ENCODE measurements around the gene STC2. TPM values are rescaled to one million over a fixed set of nuclear protein-coding genes. Genes with fewer than 3 reads are reported as not detected.

The STC2 gene
- total RNA-seq, 1 donor from 2014 or later, result 9.5 TPM

DNA sequence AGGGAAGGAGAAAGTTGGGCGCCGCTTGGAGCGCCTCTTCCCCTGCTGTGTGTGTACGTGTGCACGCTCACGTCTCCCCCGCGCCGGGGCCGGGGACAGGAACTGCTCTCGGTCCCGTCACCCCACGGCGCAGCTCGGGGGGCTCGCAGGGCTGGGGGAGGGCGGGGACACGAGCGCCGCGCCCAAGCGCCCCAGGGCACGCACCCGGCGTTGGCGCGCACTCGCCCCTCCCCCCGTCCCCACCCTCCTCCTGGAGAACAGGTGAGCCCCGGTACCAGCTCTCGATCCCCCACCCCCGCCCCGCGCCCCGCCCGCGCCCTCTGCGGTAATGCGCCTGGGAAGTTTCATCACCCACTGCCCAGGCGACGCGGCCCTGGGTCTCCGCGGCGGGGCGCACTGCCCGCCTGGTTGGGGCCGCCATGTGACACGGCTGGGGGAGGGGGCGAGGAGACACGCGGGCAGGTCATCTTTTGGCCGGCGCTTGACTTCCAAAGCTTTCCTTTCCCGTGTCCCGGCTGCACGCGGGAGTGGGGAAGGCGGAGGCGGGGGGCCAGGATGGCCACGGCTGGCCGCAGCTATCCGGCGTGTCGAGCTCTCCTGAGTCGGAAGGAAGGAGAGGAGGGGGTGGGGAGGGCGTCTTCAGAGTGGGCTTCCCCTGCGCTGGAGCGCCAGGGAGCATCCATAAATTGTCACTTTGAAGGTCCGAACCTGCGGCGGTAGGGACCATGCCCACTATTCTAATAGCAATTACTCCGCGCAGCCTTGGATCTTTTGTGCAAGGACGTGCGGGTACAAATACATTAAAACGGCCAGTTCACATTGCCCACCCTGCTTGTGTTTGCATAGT lies 1.5 kb upstream of the STC2 start:
- intact Hi-C loops (cut with micrococcal nuclease), result loop anchor here (5.0 kb wide), 4 partner anchors 92 to 1942 kb away; partner anchors contain the start of genes BOD1, NKX2-5 and NPM1

DNA sequence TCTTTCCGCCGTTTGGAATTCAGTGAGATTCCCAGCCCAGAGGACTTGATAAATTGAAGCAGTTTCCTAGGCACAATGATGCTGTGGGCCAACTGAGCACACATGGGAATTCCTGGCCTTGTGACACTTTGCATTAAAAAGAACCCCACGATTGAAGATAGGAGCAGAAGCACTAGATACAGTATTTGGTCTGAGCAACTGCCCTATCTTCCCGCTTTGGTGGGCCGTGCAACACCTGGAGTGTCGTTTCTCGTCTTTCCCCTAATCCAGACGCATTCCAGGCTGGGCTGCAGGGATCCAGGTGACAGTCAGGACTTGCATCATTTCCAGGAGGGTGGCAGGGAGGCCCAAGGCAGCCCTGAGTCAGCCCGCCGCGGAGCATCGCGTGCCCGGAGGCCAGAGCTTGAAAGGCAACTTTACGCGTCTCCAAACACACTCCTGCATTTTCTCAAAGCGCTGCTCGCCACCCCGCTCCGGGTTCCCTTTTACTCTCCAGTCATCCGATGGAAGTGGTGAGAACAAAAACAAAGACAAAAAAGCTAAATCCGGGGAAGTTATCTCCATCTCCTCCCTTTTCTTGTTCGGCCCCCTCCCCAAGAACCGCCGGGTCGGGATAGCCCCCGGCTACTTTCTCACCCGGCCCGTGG lies 753 bp upstream of the STC2 start:
- intact Hi-C loops (cut with micrococcal nuclease), result loop anchor here (1.0 to 5.0 kb wide), 6 partner anchors 35 to 1942 kb away; partner anchors contain the start of genes BOD1, NKX2-5 and NPM1

DNA sequence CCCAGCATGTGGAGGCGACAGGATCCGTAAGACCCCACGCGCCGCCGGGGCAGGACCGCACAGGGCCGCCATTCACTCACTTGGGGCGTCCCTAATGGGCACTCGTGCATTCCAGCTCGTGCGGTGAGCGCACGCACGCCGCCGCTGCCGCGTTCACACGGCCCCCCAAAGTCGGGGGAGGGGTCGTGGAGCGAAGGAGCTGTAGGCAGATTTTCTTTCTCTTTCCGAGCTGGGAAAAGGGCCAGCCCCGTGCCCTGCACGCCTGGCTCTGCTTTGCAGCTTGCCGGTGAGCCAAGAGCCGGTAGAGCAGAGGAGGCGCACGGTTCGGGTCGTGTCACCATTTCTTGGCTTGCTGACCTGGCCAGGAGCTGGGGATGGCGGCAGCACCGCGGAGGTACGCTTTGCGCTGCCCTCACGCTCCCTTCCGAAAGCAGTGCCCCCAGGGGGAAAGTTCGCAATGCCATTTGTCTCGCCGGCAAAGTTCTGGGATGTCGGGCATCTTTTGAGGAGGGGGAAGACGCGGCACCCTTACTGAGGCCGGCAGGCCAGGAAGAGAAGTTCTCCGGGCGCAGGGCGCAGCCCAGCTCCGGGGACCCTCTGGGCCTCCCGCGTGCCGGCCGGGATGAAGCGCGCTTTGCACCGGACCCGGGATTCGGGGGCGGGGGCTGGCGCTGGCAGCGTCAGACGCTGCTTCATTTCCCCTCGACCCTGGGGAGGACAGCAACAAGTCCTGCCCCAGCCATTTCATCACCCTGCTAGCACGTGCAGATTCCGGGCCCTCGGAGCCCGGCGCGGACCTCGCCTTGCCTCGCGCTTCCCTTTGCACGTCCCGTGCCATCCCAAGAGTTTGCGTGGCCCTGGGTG lies 898 bp downstream of the STC2 start:
- intact Hi-C loops (cut with micrococcal nuclease), result loop anchor here (5.0 kb wide), 3 partner anchors 90 to 1940 kb away; partner anchors contain the start of genes BOD1, NKX2-5 and NPM1

DNA sequence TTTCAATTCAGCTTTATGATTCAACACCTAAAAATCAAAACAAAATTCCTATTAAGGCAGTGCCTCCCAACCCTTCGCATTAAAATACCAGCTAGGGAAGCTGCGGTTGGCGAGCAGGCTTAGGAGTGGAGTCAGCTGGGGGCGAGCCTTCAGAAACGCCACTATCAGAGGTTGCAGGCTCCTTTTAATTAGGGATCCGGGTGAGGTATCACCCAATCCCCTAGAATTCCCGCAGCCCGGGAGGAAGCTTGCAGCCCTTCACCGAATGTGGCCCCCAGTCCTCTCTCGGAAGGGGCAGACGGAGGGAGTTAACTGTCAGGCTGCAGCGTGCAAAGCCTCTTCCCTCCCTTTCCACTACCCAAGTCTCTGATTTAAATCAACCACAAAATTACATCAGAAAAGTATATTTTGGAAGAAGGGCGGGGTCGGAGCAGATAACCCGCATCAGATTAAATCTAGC lies 1.7 kb downstream of the STC2 start:
- intact Hi-C loops (cut with micrococcal nuclease), result loop anchor here (5.0 kb wide), 3 partner anchors 89 to 1939 kb away; partner anchors contain the start of genes BOD1, NKX2-5 and NPM1

DNA sequence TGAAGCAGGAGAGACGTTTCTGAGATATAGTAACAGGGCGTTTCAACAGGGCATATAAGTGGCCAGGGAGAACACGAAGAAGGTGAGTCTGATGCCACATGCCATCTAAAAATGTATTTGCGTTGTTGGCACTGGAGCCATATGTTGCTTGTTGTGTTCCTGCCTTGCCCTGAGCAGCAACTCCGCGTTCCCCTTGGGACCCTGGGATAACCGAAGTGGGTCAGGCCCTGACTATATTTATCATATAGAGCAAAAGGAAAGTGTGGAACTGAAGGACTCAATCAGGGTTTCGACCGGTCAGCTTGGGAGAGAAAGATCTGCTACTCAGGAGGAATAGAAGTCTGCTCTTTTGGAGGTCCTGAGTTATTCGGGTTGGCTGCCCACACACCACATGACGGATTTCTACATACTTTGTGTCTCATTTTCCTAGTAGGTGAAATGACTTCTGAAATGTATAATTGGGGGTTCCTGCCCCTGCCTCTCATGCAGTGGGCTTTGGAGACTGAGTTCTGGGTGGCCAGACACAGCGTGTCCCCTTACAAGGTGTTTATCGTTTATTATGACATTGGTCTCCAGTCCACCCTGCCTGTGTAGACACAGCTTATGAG lies 3.0 kb downstream of the STC2 start:
- intact Hi-C loops (cut with micrococcal nuclease), result loop anchor here (5.0 kb wide), 3 partner anchors 88 to 1938 kb away; partner anchors contain the start of genes BOD1, NKX2-5 and NPM1

DNA sequence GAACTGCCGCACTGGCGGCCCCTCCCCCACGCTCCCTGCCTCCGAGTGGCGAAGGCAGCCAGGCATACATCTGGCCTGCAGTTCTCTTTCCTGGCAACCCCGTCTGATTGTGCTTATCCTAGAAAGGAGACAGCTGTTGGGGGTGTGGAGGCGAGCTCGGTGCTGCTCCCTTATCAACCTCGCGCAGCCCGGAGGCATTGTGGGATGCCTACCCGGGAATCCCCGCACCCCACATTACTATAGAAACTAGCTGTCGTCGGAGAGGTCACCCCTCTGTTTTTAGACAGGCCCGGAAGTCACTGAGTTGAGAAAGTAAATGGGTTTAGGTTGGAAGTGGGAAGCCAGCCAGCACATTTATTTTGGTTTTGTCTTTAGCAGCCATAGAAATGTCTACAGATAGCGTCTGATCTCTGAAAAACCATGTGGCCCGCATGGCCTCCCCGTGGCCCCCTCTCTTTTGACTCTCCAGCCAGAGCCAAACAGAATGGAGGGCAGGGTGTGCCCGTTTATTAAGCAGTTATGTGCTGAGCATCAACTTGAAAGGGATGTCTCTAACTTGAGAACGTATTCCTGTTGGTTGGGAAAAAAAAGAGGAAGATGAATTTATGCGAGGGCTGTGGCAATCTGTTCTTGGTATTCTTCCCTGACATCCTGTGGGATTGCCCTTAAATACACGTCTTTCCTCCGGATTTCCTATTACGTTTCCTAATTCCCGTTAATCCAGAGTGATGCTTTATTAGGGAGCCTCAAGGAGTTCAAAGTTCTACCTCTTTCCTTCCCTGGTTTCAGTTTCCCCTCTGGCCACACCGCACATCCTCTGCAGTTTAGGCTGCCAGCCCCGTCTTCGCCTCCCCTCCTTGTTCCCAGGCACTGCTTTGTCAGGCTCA lies 3.9 kb downstream of the STC2 start:
- intact Hi-C loops (cut with micrococcal nuclease), result loop anchor here (5.0 kb wide), 3 partner anchors 87 to 1937 kb away; partner anchors contain the start of genes BOD1, NKX2-5 and NPM1

DNA sequence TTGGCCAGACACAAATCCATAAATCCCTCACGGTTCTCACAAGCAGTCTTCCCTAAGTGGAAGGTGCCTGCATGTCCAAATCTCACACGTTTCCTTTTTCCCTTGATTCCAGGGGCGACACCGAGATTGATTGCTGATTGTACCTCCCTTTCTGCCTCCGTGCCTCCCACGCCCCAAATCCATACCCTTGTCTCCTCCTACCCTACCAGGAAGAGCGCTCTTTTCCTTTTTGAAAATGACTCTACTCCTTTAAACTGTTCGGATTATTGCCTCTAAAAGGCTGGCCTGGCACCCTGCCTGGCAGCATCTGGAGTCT lies 4.5 kb downstream of the STC2 start:
- intact Hi-C loops (cut with micrococcal nuclease), result no loop called here

DNA sequence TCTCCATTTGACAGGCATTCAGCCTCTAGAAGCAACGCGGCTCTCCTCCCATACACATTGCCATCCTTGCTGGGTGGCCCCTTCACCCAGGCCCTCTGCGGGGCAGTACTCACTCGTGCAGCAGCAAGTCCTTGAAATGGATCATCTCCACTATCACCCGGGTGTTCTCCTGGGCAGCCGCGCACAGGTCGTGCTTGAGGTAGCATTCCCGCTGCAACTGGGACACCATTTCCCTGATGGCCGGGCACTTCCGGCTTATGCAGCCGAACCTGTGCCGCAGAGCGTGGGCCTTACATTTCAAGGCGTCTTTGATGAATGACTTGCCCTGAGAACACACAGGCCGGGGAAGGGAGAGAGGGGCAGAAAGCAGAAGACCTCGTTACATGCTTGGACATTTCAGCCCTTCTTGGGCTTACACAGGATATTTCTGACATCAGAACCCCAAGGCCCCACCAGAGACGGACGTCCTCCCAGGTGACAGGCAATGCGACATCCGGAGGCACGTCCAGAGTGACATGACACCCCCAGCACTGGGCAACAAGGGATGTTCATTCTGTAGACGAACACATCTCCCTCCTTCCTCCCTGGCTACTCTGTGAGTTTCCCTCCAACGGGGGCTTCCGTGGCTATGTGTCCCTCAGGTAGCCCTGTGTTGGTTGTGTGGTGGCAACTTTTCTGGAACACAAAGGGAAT lies 5.0 kb downstream of the STC2 start:
- intact Hi-C loops (cut with micrococcal nuclease), result no loop called here

DNA sequence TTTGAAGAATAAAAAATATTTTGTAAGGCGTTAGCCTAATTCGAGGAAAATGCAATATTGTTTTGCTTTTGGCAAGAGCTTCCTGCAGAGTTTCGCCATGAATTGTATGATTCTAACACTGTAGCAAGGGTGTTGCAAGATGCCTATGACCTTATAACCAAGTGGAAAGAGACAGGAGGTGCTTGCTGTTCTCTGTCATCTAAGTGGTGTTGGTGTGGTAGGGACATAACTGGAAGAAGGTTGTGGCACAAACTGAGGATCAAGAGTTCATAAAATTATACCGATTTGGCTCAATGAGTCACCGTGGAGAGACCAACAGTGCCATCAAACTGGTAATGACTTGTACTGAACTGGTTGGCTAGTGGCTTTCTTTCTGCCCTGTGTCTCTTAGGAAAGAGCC lies 6.3 kb downstream of the STC2 start:
- intact Hi-C loops (cut with micrococcal nuclease), result no loop called here

DNA sequence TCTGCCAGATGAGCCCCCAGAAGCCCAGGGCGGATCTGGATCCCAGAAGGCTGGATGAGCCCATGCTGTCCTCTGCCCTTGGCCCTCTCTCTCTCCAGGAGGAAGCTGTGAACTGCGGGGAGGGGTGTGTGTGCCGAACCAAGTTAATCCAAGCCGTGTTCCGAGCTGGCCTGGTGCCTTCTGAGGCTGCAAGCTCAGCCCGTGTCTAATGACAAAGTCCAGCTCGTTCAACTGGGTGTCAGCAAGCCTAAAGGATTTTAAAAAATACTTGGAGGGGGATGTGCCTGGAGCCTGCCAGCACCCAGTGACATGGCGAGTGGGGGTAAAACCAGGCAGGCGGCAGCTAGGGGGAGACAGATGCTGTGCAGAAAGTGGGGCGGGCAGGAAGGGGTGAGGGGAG lies 8.0 kb downstream of the STC2 start:
- intact Hi-C loops (cut with micrococcal nuclease), result no loop called here

DNA sequence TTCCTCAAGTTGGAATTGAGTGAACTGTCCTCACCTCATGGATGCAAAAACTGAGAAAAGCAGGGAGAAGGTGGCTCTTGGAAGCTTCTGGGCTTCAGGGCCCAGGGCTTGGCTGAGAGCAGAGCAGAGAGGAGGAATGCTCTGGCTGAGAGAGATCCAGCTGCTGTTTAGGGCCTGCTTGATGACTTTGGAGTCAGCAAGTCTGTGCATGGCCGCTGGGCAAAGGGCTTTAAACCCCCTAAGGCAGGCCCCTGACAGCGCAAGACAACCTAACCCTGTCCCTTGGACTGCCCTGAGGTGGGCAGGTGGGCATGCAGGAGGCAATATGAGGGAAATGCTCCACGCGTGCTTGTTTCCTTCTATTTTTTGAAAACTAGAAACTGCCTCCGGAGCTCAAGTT lies 8.6 kb downstream of the STC2 start:
- intact Hi-C loops (cut with micrococcal nuclease), result no loop called here

DNA sequence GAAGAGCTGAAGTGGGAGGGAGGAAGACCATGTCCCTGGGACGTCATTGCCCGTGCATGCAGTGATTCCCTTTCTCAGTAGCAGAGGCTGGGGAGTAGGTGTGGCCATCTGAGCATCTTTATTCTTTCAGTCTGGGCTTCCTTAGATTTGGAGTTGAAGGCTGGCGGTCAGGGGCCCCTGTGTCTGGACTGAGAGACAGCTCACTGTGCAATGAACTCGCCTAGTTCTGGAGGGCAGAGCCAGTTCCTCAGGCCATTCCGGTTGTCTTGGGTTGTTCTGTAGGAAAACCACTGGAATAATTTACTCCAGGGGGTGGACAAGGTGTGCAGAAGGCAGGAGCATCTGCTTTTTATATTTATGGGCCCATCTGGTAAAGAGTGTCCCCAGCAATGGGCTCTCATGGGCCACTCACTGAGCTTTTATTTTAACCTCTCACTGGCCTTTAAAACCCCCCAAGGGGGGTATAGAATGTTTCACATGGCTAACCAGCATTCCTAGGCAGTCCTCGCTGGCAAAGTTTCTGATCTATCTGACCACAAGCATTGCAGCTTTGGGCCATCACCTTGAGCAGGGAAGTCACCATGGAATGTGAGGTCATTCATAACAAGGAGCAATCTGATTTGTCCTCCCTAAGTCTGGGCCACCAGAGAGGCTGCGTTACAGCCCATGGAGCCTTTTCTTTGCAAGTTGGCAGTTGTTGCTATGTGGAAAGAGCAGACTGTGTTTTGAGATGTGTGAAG lies 9.2 kb downstream of the STC2 start:
- intact Hi-C loops (cut with micrococcal nuclease), result no loop called here

DNA sequence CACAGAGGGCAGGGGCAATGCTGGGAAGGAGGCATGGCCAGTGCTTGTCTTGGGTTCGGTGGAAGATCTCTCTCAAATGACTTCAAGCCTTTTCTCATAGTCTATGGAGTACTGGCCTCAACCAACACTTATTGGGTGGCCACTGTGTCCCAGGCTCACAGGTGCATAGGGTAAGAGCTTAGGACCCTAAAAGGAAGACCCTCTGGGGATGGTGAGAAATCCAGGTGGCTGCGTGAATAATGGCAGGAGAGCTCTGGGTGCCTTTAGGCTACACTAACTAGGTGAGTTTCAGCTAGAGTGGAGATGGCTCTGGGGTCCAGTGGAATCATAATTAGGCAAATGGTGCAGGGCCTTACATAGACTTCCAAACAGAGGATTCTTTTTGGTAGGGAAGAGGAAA lies 9.9 kb downstream of the STC2 start:
- intact Hi-C loops (cut with micrococcal nuclease), result no loop called here

DNA sequence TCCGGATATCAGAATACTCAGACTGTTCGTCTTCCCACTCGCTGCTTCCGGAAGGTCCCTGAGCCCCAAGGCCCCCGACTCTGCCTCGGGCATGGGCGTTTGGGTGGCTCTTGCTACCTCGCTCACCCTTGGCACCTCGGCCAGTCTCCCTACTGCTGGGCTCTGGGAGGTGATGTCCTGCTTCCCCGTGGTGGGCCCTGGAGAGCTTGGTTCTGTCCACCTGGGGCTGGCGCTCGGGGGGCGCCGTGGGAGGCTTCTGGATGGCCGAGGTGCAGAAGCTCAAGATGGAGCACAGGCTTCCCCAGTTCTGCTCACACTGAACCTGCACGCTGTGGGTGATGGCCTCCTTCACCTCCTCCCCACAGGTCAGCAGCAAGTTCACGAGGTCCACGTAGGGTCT lies 10.4 kb downstream of the STC2 start:
- intact Hi-C loops (cut with micrococcal nuclease), result no loop called here

DNA sequence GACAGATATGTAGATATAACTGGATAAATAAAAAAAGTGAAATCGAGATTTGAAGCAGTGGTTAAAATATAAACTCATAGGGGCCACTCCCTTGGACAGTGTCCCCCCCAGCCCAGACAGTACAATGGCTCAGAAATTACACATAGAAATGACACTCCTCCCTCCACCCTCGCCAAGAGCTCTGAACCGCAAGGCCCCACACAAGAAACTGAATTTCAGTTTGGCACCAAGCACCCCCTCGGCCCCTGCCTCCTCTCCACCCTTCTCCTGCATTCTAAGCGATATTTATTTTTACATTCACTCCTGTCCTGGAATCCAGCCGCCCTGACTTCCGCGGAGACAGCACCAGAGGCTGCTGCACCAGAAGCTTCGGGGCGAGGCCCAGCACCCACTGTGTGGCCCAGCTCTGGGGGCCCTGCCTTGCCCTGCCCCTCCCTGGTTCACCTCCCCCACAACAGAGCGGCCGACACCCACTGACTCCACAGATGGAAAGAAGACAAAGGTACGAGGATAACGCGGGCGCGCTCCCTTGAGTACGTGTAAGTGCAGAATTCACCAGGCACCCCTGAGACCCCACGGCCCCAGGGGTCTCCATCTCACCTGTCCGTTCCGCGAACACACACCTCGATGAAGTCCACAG lies 11.0 kb downstream of the STC2 start:
- intact Hi-C loops (cut with micrococcal nuclease), result no loop called here

DNA sequence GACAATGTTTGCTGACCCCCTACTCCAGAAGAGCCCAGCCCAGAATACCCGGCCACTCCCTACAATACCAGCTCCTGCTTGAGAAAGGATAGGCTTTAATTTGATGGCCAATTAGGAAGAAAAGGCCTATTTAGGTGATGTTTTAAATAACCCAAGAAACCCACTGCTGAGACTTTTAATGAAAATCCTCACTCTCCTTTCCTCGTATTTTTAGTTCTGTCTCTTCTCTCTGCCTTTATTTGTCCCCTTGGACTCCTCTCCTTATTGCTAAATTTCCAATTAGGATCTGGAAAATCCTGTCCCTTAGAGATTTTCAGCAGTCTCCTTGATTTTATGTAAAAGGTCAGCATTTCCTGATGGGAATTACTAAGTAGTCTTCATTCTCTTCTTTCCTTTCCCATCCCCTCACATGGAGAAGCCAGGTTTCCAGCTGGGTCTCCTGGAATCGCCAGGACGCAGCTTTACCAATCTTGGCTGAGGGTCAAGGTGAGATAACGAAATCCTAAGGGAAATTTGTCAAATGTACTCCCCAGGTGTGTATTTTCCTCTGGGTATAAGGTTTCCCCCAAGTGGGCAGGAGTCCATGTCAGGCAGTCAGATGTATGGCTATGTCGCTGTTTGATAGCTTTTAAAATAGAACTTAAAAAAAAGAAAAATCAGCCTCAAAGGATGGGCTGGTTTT lies 11.7 kb downstream of the STC2 start:
- intact Hi-C loops (cut with micrococcal nuclease), result no loop called here

DNA sequence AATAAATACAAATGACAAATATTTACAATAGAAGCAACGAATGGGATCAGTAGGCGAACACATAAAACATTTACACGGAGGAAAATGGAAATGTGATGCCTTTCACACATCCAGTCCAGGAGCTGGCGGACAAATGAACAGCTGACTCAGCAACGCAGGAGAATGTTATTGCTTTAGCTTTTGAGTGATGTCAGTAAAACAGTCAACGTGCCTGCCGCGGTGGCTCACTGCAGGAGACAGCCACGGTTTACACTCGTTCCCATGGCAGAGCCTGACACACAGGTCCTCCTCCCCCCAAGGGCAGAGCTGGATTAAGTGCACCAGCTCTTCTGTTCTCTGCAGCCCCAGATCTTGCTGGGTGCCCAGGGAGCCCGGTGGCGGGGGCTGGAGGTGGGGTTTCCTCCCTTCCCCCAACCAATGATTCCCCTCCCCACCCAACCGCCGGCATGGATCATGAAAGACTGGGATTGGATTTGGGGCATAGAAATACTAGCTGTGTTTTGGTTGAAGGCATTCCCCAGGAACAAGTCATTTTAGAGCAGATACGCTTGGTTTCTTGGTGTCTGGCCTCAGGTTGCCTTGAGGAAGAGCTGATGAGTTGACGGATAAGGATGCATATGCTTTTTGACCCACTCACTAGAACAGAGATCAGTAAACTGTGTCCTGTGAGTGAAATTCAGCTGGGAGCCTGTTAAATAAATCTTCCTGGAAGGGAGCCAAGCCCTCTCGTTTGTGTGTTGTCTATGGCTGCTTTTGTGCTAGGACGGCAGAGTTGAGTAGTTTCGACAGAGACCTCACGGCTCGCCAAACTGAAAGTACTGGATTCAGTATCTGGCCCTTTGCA lies 12.5 kb downstream of the STC2 start:
- intact Hi-C loops (cut with micrococcal nuclease), result no loop called here
